MCF 10A (cell line): ENCODE results near the gene FAM168B. TPM values are rescaled to one million over a fixed set of nuclear protein-coding genes. Genes with fewer than 3 reads are reported as not detected.

Experiments
- BruUV-seq: library from RNA; stranded (reverse); fragments of 400-500 nt; replicated peaks from 2 replicates; lab custom pipeline; 2021; lab: Mats Ljungman, UMichigan
- CTCF ChIA-PET: fragments of 300-600 bp; sonication (Branson Sonifier 250); formaldehyde crosslinking; extraction: SDS; loops from one replicate; lab custom pipeline; 2021; ENCODE audit warnings: antibody characterized with exemption, inconsistent platforms; lab: Yijun Ruan, JAX
- POLR2A ChIA-PET: fragments of 300-600, 350-650 bp; sonication (Branson Sonifier 250); formaldehyde crosslinking; extraction: SDS; loops from one replicate; lab custom pipeline; 2020; ENCODE audit warnings: antibody characterized with exemption, inconsistent platforms; lab: Yijun Ruan, JAX
- DNase-seq: peaks from one replicate; pipeline ENCODE4 v3.0.0-alpha.2; 2018; ENCODE audit not compliant: unreplicated experiment
- H3K27ac Mint-ChIP-seq: one replicate; pipeline ENCODE4 v1.8.0; 2022; ENCODE audit warnings: mild to moderate bottlenecking, low read depth, mixed read lengths; ENCODE audit not compliant: unreplicated experiment
- H3K27me3 Mint-ChIP-seq: one replicate; pipeline ENCODE4 v1.8.0; 2022; ENCODE audit warnings: mixed read lengths; ENCODE audit not compliant: insufficient read depth, unreplicated experiment
- H3K36me3 Mint-ChIP-seq: one replicate; pipeline ENCODE4 v1.8.0; 2022; ENCODE audit warnings: mild to moderate bottlenecking, moderate library complexity, mixed read lengths; ENCODE audit not compliant: insufficient read depth, unreplicated experiment
- H3K4me1 Mint-ChIP-seq: one replicate; pipeline ENCODE4 v1.8.0; 2022; ENCODE audit warnings: mixed read lengths; ENCODE audit not compliant: insufficient read depth, unreplicated experiment
- H3K4me3 Mint-ChIP-seq: one replicate; pipeline ENCODE4 v1.8.0; 2022; ENCODE audit warnings: mild to moderate bottlenecking, moderate library complexity, mixed read lengths; ENCODE audit not compliant: unreplicated experiment
- H3K9me3 Mint-ChIP-seq: one replicate; pipeline ENCODE4 v1.8.0; 2022; ENCODE audit warnings: mixed read lengths; ENCODE audit not compliant: unreplicated experiment
- CTCF ChIP-seq: fragments of 200-600 bp; IDR thresholded peaks from one replicate; pipeline ENCODE4 v1.8.0; 2022; ENCODE audit warnings: antibody characterized with exemption, mild to moderate bottlenecking; ENCODE audit not compliant: unreplicated experiment
- intact Hi-C: fragments of 100-400 bp; cut with micrococcal nuclease; formaldehyde crosslinking; loops from 2 replicates; pipeline ENCODE4 v1.14.1; 2022
- total RNA-seq: library from RNA; stranded (reverse); gene quantifications from 2 replicates; pipeline ENCODE4 v1.2.3, GENCODE V29; 2022

FAM168B gene
- total RNA-seq, 1 experiment from 2014 or later = 159 TPM

- H3K4me3 Mint-ChIP-seq = no peak overlapping the region
- ChIA-PET CTCF (interaction anchor here (0.8 kb wide), 1 partner anchor 107 kb away, joined by 3 read pairs; no protein-coding TSS in a partner anchor), POLR2A (interaction anchor here (0.6 to 1.3 kb wide), 2 partner anchors 14 to 91 kb away, joined by 3 read pairs; no protein-coding TSS in a partner anchor)
- H3K4me1 Mint-ChIP-seq = no peaks in the 10 kb centered on the region
- intact Hi-C loops = no loop called here
- H3K36me3 Mint-ChIP-seq = no peaks in the 10 kb centered on the region
- no peak overlapping the region for H3K27ac Mint-ChIP-seq
- BruUV-seq = no TSS peak
- no peaks in the 10 kb centered on the region for H3K9me3 Mint-ChIP-seq
- H3K27me3 Mint-ChIP-seq = no peaks in the 10 kb centered on the region
- no peak for TF ChIP-seq CTCF
- no peak for DNase-seq
These were observed 65.4 kb downstream of the FAM168B start for GRCh38 chr2:131027566-131028528.

GRCh38 chr2:131026919-131027318, 66.3 kb downstream of the FAM168B start:
- Mint-ChIP-seq H3K4me1 (peaks cover 6% of the 10 kb centered on the region), H3K9me3 (peaks cover 1% of the 10 kb centered on the region), H3K4me3 (no peak overlapping the region), H3K27ac (no peak overlapping the region), H3K27me3 (no peaks in the 10 kb centered on the region), H3K36me3 (no peaks in the 10 kb centered on the region)
- BruUV-seq = no TSS peak
- ChIA-PET CTCF (no interaction called here), POLR2A (interaction anchor here (0.6 to 1.3 kb wide), 3 partner anchors 9 to 31 kb away, joined by 3 read pairs; no protein-coding TSS in a partner anchor)
- no peak for DNase-seq
- intact Hi-C loops = no loop called here
- TF ChIP-seq CTCF = no peak

- no TSS peak for BruUV-seq
- no peaks in the 10 kb centered on the region for H3K36me3 Mint-ChIP-seq
- H3K27ac Mint-ChIP-seq = no peak overlapping the region
- no peak overlapping the region for H3K4me3 Mint-ChIP-seq
- H3K4me1 Mint-ChIP-seq = peaks cover 6% of the 10 kb centered on the region
- peaks cover 5% of the 10 kb centered on the region for H3K9me3 Mint-ChIP-seq
- CTCF ChIA-PET = interaction anchor here (0.8 kb wide), 1 partner anchor 226 kb away, joined by 3 read pairs; no protein-coding TSS in a partner anchor
- intact Hi-C loops = no loop called here
- POLR2A ChIA-PET = interaction anchor here (0.6 to 1.2 kb wide), 3 partner anchors 69 to 94 kb away, joined by 3 read pairs; no protein-coding TSS in a partner anchor
- no peaks in the 10 kb centered on the region for H3K27me3 Mint-ChIP-seq
- TF ChIP-seq CTCF = no peak
- no peak for DNase-seq
These were observed 69.5 kb downstream of the FAM168B start for GRCh38 chr2:131023758-131024157.

GRCh38 chr2:131022731-131023130, 70.5 kb downstream of the FAM168B start:
- Mint-ChIP-seq H3K27ac (no peak overlapping the region), H3K4me1 (peaks cover 13% of the 10 kb centered on the region), H3K36me3 (no peaks in the 10 kb centered on the region), H3K9me3 (peaks cover 5% of the 10 kb centered on the region), H3K4me3 (no peak overlapping the region), H3K27me3 (no peaks in the 10 kb centered on the region)
- BruUV-seq = no TSS peak
- no peak for TF ChIP-seq CTCF
- intact Hi-C loops = no loop called here
- DNase-seq = no peak
- ChIA-PET POLR2A (interaction anchor here (1.2 kb wide), 1 partner anchor 70 kb away, joined by 3 read pairs; no protein-coding TSS in a partner anchor), CTCF (interaction anchor here (0.6 kb wide), 2 partner anchors 33 to 210 kb away, joined by 3 to 4 read pairs; no protein-coding TSS in a partner anchor)
